GM18858 (cell line): ENCODE results near the gene RFWD3.

ENCODE experiments used
- ATAC-seq: cut with Tn5 transposase; IDR thresholded peaks from one replicate; pipeline ENCODE4 v1.9.1; 2021; ENCODE audit not compliant: unreplicated experiment

The RFWD3 gene

DNA sequence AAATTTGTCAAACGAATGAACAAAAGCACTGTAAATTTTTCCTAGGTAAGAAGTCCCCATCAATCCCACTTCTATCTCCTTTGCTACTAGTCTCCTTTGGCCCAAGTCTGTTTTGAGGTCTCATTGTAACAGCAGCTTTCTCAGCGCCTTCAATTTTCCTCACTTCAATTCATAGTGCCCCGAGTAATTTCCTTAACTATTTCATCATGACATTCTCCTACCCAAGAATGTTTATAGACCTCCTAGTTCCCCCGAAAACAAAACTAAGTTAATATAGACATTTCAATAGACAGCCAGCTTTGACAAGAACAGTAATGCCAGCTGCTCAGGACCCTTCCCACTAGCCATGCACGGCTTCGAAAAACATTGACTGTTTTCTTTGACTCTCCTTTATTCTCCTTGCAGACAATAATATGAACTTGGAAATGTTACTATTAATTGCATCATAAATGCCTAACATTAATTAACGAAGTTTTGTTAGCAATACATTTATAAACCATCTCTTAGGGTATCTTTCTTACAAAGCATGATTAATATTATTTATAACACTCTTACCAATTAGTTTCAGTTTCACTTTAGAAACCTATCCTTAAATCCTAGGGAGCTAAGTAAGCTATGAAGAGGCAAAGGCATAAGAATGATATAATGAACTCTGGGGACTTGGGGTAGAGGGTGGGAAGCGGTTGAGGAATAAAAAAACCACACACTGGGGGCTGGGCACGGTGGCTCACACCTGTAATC is 82.6 kb downstream of the RFWD3 start:
- ATAC-seq = no peak

DNA sequence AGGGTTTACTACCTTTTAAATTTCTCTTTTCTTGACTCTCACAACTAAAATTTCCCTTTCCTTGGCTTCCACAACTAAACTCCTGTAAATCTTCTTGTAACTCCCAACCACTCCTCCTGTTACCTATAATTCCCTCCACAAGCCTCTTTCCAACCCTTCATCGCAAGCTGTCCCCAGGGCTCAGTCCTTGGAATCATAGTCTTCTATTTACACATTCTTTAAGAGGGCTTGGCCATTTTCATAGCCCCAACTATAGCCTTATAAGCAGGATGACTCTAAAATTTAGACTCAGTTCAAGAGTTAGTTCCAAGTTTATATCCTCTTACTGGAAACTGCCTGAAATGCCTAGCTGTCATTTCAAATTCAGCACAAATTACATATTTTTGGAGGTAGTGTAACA is 83.7 kb downstream of the RFWD3 start:
- ATAC-seq = no peak

DNA sequence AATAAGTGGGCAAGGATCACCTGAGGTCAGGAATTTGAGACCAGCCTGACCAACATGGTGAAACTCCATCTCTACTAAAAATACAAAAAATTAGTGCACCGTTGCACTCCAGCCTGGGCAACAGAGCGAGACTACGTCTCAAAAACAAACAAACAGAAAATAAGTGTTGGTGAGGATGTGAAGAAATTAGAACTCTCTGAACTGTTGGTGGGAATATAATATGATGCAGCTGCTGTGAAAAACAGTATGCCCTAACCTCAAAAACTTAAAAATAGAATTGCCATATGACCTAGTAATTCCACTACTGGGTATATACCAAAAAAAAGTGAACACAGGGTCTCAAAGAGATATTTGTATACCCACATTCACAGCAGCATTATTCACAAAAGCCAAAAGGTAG is 85.8 kb downstream of the RFWD3 start:
- ATAC-seq = peak; percentile 59

DNA sequence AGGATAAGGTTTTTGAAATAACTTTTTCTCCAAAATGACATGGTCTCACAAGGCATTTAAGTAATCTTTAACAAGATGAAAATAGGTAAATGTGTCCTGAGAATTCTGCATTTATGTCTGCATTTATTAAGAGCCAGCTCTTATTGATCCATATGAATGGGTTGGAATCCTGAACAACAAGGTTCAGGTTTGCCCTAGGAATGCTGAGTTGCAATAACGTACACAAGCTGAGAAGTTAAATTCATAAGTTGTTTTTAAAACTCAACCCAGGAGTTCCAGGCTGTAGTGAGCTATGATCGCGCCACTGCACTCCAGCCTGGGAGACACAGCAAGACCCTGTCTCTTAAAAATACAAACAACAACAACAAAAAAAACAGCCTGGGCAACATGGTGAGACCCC is 87.8 kb downstream of the RFWD3 start:
- no peak for ATAC-seq

- ATAC-seq = no peak
Observed at GRCh38 chr16:74578433-74578832, 88.2 kb downstream of the RFWD3 start.

DNA sequence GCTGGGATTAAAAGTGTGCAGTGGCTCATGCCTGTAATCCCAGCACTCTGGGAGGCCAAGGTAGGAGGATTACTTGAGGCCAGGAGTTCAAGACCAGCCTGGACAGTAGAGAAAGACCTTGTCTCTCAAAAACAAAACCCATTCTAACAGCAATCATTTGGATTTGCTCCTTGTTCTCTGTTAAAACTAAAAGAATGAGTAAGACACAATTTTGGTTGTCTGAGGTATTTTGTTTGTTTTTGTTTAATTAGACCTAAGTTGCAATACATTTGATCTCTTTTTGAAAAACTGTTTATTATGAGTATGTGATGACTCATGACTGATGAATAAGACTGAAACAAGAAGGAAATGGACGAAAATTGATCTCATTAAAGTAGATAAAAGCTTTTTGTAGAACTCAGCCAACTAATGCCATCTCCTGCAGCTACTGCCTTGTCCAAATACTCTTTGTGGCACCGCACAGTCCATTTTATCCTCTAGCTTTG is 88.8 kb downstream of the RFWD3 start:
- ATAC-seq = no peak

DNA sequence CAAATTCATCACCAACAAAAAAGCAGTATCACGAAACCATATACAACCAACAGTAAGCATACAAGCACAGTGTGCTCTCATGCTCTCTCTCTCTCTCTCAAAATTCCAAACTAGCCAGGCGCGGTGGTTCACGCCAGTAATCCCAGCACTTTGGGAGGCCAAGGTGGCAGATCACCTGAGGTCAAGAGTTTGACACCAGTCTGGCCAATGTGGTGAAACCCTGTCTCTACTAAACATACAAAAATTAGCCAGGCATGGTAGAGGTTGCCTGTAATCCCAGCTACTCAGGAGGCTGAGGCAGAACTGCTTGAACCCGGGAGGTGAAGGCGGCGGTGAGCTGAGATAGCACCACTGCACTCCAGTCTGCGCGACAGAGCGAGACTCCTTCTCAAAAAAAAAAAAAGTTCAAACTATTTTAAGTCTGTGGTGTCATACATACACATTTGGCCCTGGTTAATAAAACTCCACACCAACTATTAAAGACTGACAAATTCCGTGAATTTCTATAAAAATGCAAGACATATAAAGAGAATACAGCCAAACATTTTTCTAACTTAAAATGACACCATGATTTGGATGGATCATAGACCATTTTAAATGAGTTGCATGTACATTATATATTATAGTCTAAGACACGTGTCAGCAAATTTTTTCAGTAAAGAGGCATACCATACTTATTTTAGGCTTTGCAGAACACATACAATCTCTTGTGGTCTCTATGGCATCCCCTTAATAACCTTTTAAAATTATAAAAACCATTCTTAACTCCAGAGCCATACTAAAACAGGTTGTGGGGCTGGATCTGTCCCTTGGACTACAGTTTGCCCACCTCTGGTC is 90.7 kb downstream of the RFWD3 start:
- ATAC-seq = no peak

GRCh38 chr16:74575175-74575806 is 91.4 kb downstream of the RFWD3 start:
- ATAC-seq = no peak

- ATAC-seq = no peak
Observed at GRCh38 chr16:74574146-74574545, 92.5 kb downstream of the RFWD3 start.

- ATAC-seq = no peak
Observed at GRCh38 chr16:74573622-74574021, 93.1 kb downstream of the RFWD3 start.
